GM12892 (cell line): ENCODE measurements around the gene ARHGAP24.

ENCODE experiments used
- POLR2A ChIP-seq: IDR thresholded peaks from 2 replicates; pipeline ENCODE4 v1.6.1; 2011; ENCODE audit warnings: low read depth, low read length, control low read depth
- POLR2AphosphoS5 ChIP-seq: IDR thresholded peaks from 2 replicates; pipeline ENCODE4 v1.6.1; 2011; ENCODE audit warnings: low read depth, low read length, control low read depth
- TAF1 ChIP-seq: IDR thresholded peaks from 2 replicates; pipeline ENCODE4 v1.6.1; 2011; ENCODE audit warnings: low read depth, mild to moderate bottlenecking, control low read depth, low read length, borderline replicate concordance

GRCh38 chr4:85672959-85673358 lies 198.0 kb downstream of the ARHGAP24 start:
- TF ChIP-seq POLR2AphosphoS5 (no peak), TAF1 (no peak), POLR2A (no peak)
